ENCODE data around the gene ITGBL1. TPM values are rescaled to one million over a fixed set of nuclear protein-coding genes. Genes with fewer than 3 reads are reported as not detected.
A peak's percentile ranks its signal among the peaks of the same experiment; 100 is the strongest.

Gene ITGBL1
- total RNA-seq, 4 donors from 2014 or later: 26.4 to 81.4 (median 76.1) TPM

- Histone ChIP-seq H3K36me3 (no peaks in the 10 kb centered on the region), H3K27me3 (no peaks in the 10 kb centered on the region), H3K4me3 (no peak overlapping the region), H3K4me1 (no peaks in the 10 kb centered on the region), H3K27ac (no peak overlapping the region), H3K9me3 (no peaks in the 10 kb centered on the region)
- WGBS, 2 donors: 96% methylated on average over 3 of the region's 3 CpGs
- TF ChIP-seq EP300 (IDR thresholded peaks at IDR 0.05) (no peak), CTCF (IDR thresholded peaks at IDR 0.05) (no peak), POLR2A (IDR thresholded peaks at IDR 0.05) (no peak)
- DNase-seq (ENCODE audit: low spot score in 2 of 2): no peak
These were observed 18.0 kb upstream of the ITGBL1 start for GRCh38 chr13:101434486-101434885.

DNA sequence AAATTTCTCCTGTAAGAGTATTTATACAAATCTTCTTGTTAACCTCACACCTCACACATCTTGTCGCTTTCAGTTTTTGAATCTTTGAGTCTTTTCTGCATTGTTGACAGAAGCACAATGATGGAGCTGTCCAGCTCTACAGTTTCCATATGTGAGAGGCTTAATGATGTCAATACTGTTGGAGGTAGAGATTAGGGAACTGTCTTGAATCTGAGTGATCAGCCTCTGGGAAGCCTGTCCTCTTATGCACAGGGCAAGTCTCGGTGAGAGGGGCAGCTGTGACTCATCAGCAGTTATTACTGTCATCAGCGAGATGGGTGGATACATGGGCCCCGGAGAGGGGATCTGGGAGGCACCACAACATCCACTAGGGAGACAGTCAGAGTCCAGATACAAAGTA is 4.6 kb upstream of the ITGBL1 start:
- no peaks in the 10 kb centered on the region for H3K27me3 ChIP-seq
- WGBS, 2 donors: 74% methylated on average over 4 of the region's 4 CpGs
- TF ChIP-seq CTCF (IDR thresholded peaks at IDR 0.05) (no peak), EP300 (IDR thresholded peaks at IDR 0.05) (no peak), POLR2A (IDR thresholded peaks at IDR 0.05) (no peak)
- DNase-seq (ENCODE audit: low spot score in 2 of 2): no peak
- peaks cover 0 to 9% (median 0%) of the 10 kb centered on the region in 4 donors for H3K4me1 ChIP-seq
- no peak overlapping the region for H3K27ac ChIP-seq
- no peak overlapping the region for H3K4me3 ChIP-seq
- H3K9me3 ChIP-seq: no peaks in the 10 kb centered on the region
- H3K36me3 ChIP-seq: no peaks in the 10 kb centered on the region

- H3K27me3 ChIP-seq: no peaks in the 10 kb centered on the region
- H3K27ac ChIP-seq: peak overlapping the region in 2 of 4 donors; percentile 21 to 59
- peaks cover 0 to 20% (median 3%) of the 10 kb centered on the region in 4 donors for H3K4me1 ChIP-seq
- H3K9me3 ChIP-seq: no peaks in the 10 kb centered on the region
- WGBS, 2 donors: 47 to 49% methylated on average over 5 of the region's 5 CpGs
- H3K36me3 ChIP-seq: no peaks in the 10 kb centered on the region
- DNase-seq (ENCODE audit: low spot score in 2 of 2): no peak
- H3K4me3 ChIP-seq: no peak overlapping the region
- TF ChIP-seq EP300 (IDR thresholded peaks at IDR 0.05) (no peak), POLR2A (IDR thresholded peaks at IDR 0.05) (no peak), CTCF (IDR thresholded peaks at IDR 0.05) (no peak)
These were observed 2.4 kb upstream of the ITGBL1 start for GRCh38 chr13:101449790-101450748.

DNA sequence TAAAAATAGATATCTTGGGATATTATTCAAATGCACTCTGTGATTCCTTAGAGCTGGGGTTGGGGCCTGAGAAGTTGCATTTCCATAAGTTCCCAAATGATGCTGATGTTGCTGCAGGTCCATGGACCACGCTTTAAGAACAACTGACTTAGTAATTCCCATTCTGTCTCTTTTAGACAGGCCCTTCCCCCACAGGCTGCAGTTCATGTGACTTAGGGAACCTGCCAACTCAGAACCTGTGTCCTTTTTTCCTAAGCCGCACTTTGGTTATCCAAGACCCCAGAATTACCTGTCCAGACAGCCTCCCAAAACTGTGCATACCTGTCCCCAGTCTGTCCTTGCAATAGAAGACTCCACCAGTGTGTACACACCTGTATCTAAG is 1.7 kb upstream of the ITGBL1 start:
- no peaks in the 10 kb centered on the region for H3K9me3 ChIP-seq
- TF ChIP-seq POLR2A (IDR thresholded peaks at IDR 0.05) (no peak), CTCF (IDR thresholded peaks at IDR 0.05) (no peak), EP300 (IDR thresholded peaks at IDR 0.05) (no peak)
- no peak for DNase-seq (ENCODE audit: low spot score in 2 of 2)
- WGBS, 2 donors: 92 to 100% methylated on average over 2 of the region's 2 CpGs
- peak overlapping the region in 2 of 4 donors; percentile 21 to 59 for H3K27ac ChIP-seq
- H3K4me1 ChIP-seq: peaks cover 0 to 22% (median 6%) of the 10 kb centered on the region in 4 donors
- no peaks in the 10 kb centered on the region for H3K27me3 ChIP-seq
- no peaks in the 10 kb centered on the region for H3K36me3 ChIP-seq
- H3K4me3 ChIP-seq: no peak overlapping the region

DNA sequence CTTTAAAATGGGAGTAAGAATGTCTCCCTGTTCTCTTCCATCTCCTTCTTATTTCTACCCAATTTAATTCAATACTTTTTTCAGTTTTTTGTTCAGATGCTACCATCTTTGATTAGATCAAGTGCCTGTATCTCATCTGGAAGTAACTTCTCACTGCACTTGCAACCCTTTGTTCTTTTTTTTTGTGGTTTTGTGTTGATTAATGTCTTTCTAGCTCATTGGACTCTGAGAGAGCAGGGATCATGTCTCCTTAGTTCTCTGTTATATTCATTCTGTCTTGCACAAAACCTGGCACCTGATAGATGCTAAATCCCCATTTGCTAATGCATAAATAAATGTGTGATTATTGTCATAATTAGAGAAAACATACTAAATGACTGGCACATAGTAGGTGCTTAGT is 834 bp upstream of the ITGBL1 start:
- H3K27me3 ChIP-seq: no peaks in the 10 kb centered on the region
- H3K4me3 ChIP-seq: no peak overlapping the region
- no peak for DNase-seq (ENCODE audit: low spot score in 2 of 2)
- H3K36me3 ChIP-seq: no peaks in the 10 kb centered on the region
- TF ChIP-seq POLR2A (IDR thresholded peaks at IDR 0.05) (no peak), CTCF (IDR thresholded peaks at IDR 0.05) (no peak), EP300 (IDR thresholded peaks at IDR 0.05) (no peak)
- H3K27ac ChIP-seq: peak overlapping the region in 1 of 4 donors; percentile 86
- peaks cover 0 to 31% (median 9%) of the 10 kb centered on the region in 4 donors for H3K4me1 ChIP-seq
- no peaks in the 10 kb centered on the region for H3K9me3 ChIP-seq

Data from tibial nerve (tissue), 4 donors.